ENCODE results near the gene NSRP1. TPM values are rescaled to one million over a fixed set of nuclear protein-coding genes. Genes with fewer than 3 reads are reported as not detected.

Gene NSRP1
- polyA plus RNA-seq, 1 donor from 2014 or later = 8.6 TPM

- H3K9me3 ChIP-seq (ENCODE audit: low read length) = no peaks in the 10 kb centered on the region
- no peaks in the 10 kb centered on the region for H3K9me2 ChIP-seq (ENCODE audit: insufficient read depth, low read length)
- no peaks in the 10 kb centered on the region for H3F3A ChIP-seq (ENCODE audit: insufficient read depth, low read length, poor library complexity, severe bottlenecking)
- peaks cover 12% of the 10 kb centered on the region for H3K79me2 ChIP-seq (replicated peaks; ENCODE audit: insufficient read depth, low read length)
- no peak for TF ChIP-seq SMC3 (conservative IDR thresholded peaks at IDR 0.05; ENCODE audit: poor library complexity)
- TF ChIP-seq TAF1 (IDR thresholded peaks at IDR 0.05; ENCODE audit: low read depth) = no peak
- no peak for TF ChIP-seq EZH2 (IDR thresholded peaks at IDR 0.05; ENCODE audit: borderline replicate concordance, insufficient read depth, low read length, poor library complexity, severe bottlenecking)
- H3K27ac ChIP-seq (ENCODE audit: low read length) = no peak overlapping the region
- no peak overlapping the region for H3K9ac ChIP-seq (ENCODE audit: low read length)
- no peaks in the 10 kb centered on the region for H3K27me3 ChIP-seq (ENCODE audit: insufficient read depth, low read depth, low read length)
- H3K36me3 ChIP-seq (ENCODE audit: insufficient read depth, low read length) = no peaks in the 10 kb centered on the region
- no peaks in the 10 kb centered on the region for H4K20me1 ChIP-seq (ENCODE audit: insufficient read depth)
- H2AFZ ChIP-seq (ENCODE audit: low read depth, low read length) = no peak overlapping the region
- H3K4me2 ChIP-seq (ENCODE audit: low read length) = no peak overlapping the region
- no peak overlapping the region for H3K4me3 ChIP-seq (ENCODE audit: low read length)
Observed at GRCh38 chr17:30113213-30113612, 3.4 kb upstream of the NSRP1 start.

GRCh38 chr17:30116345-30116660, 313 bp upstream of the NSRP1 start:
- Histone ChIP-seq H3K4me2 (ENCODE audit: low read length) (peak overlapping the region; percentile 74), H3F3A (ENCODE audit: insufficient read depth, low read length, poor library complexity, severe bottlenecking) (no peaks in the 10 kb centered on the region), H3K9ac (ENCODE audit: low read length) (peak overlapping the region; percentile 75), H3K79me2 (replicated peaks; ENCODE audit: insufficient read depth, low read length) (peaks cover 20% of the 10 kb centered on the region), H2AFZ (ENCODE audit: low read depth, low read length) (peak overlapping the region; percentile 98), H3K9me3 (ENCODE audit: low read length) (no peaks in the 10 kb centered on the region), H3K36me3 (ENCODE audit: insufficient read depth, low read length) (no peaks in the 10 kb centered on the region), H3K9me2 (ENCODE audit: insufficient read depth, low read length) (no peaks in the 10 kb centered on the region), H3K27me3 (ENCODE audit: insufficient read depth, low read depth, low read length) (no peaks in the 10 kb centered on the region), H3K27ac (ENCODE audit: low read length) (peak overlapping the region; percentile 85), H3K4me3 (ENCODE audit: low read length) (peak overlapping the region; percentile 71), H4K20me1 (ENCODE audit: insufficient read depth) (no peaks in the 10 kb centered on the region)
- TF ChIP-seq CTCF (IDR thresholded peaks at IDR 0.05; ENCODE audit: poor library complexity, severe bottlenecking) (no peak), POLR2AphosphoS5 (IDR thresholded peaks at IDR 0.05) (no peak), TAF1 (IDR thresholded peaks at IDR 0.05; ENCODE audit: low read depth) (no peak), REST (IDR thresholded peaks at IDR 0.05; ENCODE audit: borderline replicate concordance) (no peak)

- Histone ChIP-seq H3K9me2 (ENCODE audit: insufficient read depth, low read length) (no peaks in the 10 kb centered on the region), H4K20me1 (ENCODE audit: insufficient read depth) (no peaks in the 10 kb centered on the region), H3K27me3 (ENCODE audit: insufficient read depth, low read depth, low read length) (no peaks in the 10 kb centered on the region), H3K36me3 (ENCODE audit: insufficient read depth, low read length) (no peaks in the 10 kb centered on the region), H3K27ac (ENCODE audit: low read length) (peak overlapping the region; percentile 85), H3K4me3 (ENCODE audit: low read length) (peak overlapping the region; percentile 71), H3K4me2 (ENCODE audit: low read length) (peak overlapping the region; percentile 60), H3F3A (ENCODE audit: insufficient read depth, low read length, poor library complexity, severe bottlenecking) (no peaks in the 10 kb centered on the region), H3K9me3 (ENCODE audit: low read length) (no peaks in the 10 kb centered on the region), H2AFZ (ENCODE audit: low read depth, low read length) (no peak overlapping the region), H3K79me2 (replicated peaks; ENCODE audit: insufficient read depth, low read length) (peaks cover 22% of the 10 kb centered on the region), H3K9ac (ENCODE audit: low read length) (peak overlapping the region; percentile 75)
- TF ChIP-seq EP300 (conservative IDR thresholded peaks at IDR 0.05; ENCODE audit: poor library complexity, severe bottlenecking) = no peak
- TF ChIP-seq TAF1 (IDR thresholded peaks at IDR 0.05; ENCODE audit: low read depth) = no peak
- no peak for TF ChIP-seq SMC3 (conservative IDR thresholded peaks at IDR 0.05; ENCODE audit: poor library complexity)
- TF ChIP-seq REST (IDR thresholded peaks at IDR 0.05; ENCODE audit: borderline replicate concordance) = no peak
- TF ChIP-seq CTCF (IDR thresholded peaks at IDR 0.05; ENCODE audit: poor library complexity, severe bottlenecking) = no peak
- TF ChIP-seq MXI1 (conservative IDR thresholded peaks at IDR 0.05; ENCODE audit: poor library complexity, severe bottlenecking) = no peak
- no peak for TF ChIP-seq POLR2AphosphoS5 (IDR thresholded peaks at IDR 0.05)
- no peak for TF ChIP-seq RAD21 (conservative IDR thresholded peaks at IDR 0.05)
- TF ChIP-seq EZH2 (IDR thresholded peaks at IDR 0.05; ENCODE audit: borderline replicate concordance, insufficient read depth, low read length, poor library complexity, severe bottlenecking) = no peak
Observed at GRCh38 chr17:30117675-30118081, 1.1 kb downstream of the NSRP1 start.

All from neural cell (in vitro differentiated cells).